HepG2 (cell line): ENCODE data around the gene MRPL51. TPM values are rescaled to one million over a fixed set of nuclear protein-coding genes. Genes with fewer than 3 reads are reported as not detected.

Source experiments
- polyA plus RNA-seq, 8 experiments: library from polyadenylated mRNA; depleted of rRNA in 3 of 8; stranded (reverse) in 7 of 8; unstranded in 1 of 8; fragments of >200 nt; fragmentation: Illumina TruSeq in 4 of 8; extraction: Trizol in 4 of 8; gene quantifications; 2 replicates each; pipeline versions ENCODE4 v1.2.1 to v1.2.3, GENCODE V29; 2011 to 2016; ENCODE audit warnings: low read depth in 4 of 8, missing spikeins in 1 of 8, mixed read lengths in 1 of 8; ENCODE audit not compliant: insufficient read depth in 1 of 8
- total RNA-seq, 5 experiments: library from RNA; depleted of rRNA; stranded (reverse); fragments of >200 nt; fragmentation: Illumina TruSeq; extraction: Trizol; gene quantifications; 2 replicates each; pipeline ENCODE4 v1.2.3, GENCODE V29; 2016; ENCODE audit warnings: low read depth in 1 of 5

Gene MRPL51
- total and polyA plus RNA-seq, 2 of the 13 experiments (the other 11 are each of a cell fraction or from before 2014, with no cell fraction given) = 64.8 to 278 TPM

Other genes starting within 250 kb of the MRPL51 start
- 13.1 and 18.9 TPM in 2 replicates for gene PLEKHG6, start 182.6 kb downstream of the MRPL51 start, total RNA-seq (2016; rRNA removed; fragmentation: Illumina TruSeq; extraction: Trizol)
- 17.0 and 26.8 TPM in 2 replicates for gene PLEKHG6, start 182.6 kb downstream of the MRPL51 start, polyA plus RNA-seq (2011; rRNA removed)
- gene TNFRSF1A, start 151.2 kb downstream of the MRPL51 start, total RNA-seq (2016; rRNA removed; fragmentation: Illumina TruSeq; extraction: Trizol) = 21.9 and 41.5 TPM in 2 replicates
- gene TNFRSF1A, start 151.2 kb downstream of the MRPL51 start, polyA plus RNA-seq (2011; rRNA removed) = 41.4 and 61.2 TPM in 2 replicates
- gene SCNN1A, start 117.7 kb downstream of the MRPL51 start, total RNA-seq (2016; rRNA removed; fragmentation: Illumina TruSeq; extraction: Trizol) = 0.63 and 1.5 TPM in 2 replicates
- 14.6 and 32.8 TPM in 2 replicates for gene SCNN1A, start 117.7 kb downstream of the MRPL51 start, polyA plus RNA-seq (2011; rRNA removed)
- 12.1 and 34.8 TPM in 2 replicates for gene LTBR, start 109.1 kb downstream of the MRPL51 start, total RNA-seq (2016; rRNA removed; fragmentation: Illumina TruSeq; extraction: Trizol)
- 31.4 and 39.0 TPM in 2 replicates for gene LTBR, start 109.1 kb downstream of the MRPL51 start, polyA plus RNA-seq (2011; rRNA removed)
- gene CD27, start 48.3 kb downstream of the MRPL51 start, total RNA-seq (2016; rRNA removed; fragmentation: Illumina TruSeq; extraction: Trizol) = not detected in 2 replicates
- 0.12 and 0.18 TPM in 2 replicates for gene CD27, start 48.3 kb downstream of the MRPL51 start, polyA plus RNA-seq (2011; rRNA removed)
- 3.2 and 10.0 TPM in 2 replicates for gene TAPBPL, start 41.2 kb downstream of the MRPL51 start, total RNA-seq (2016; rRNA removed; fragmentation: Illumina TruSeq; extraction: Trizol)
- gene TAPBPL, start 41.2 kb downstream of the MRPL51 start, polyA plus RNA-seq (2011; rRNA removed) = 14.0 and 14.5 TPM in 2 replicates
- 0.45 and 2.5 TPM in 2 replicates for gene VAMP1, start 22.6 kb downstream of the MRPL51 start, total RNA-seq (2016; rRNA removed; fragmentation: Illumina TruSeq; extraction: Trizol)
- 7.4 and 8.0 TPM in 2 replicates for gene VAMP1, start 22.6 kb downstream of the MRPL51 start, polyA plus RNA-seq (2011; rRNA removed)
- gene NCAPD2, start 840 bp upstream of the MRPL51 start, total RNA-seq (2016; rRNA removed; fragmentation: Illumina TruSeq; extraction: Trizol) = 65.6 and 100 TPM in 2 replicates
- 42.8 and 51.1 TPM in 2 replicates for gene NCAPD2, start 840 bp upstream of the MRPL51 start, polyA plus RNA-seq (2011; rRNA removed)
- gene GAPDH, start 41.3 kb upstream of the MRPL51 start, total RNA-seq (2016; rRNA removed; fragmentation: Illumina TruSeq; extraction: Trizol) = 3,038 and 4,052 TPM in 2 replicates
- 12,395 and 12,722 TPM in 2 replicates for gene GAPDH, start 41.3 kb upstream of the MRPL51 start, polyA plus RNA-seq (2011; rRNA removed)
- gene IFFO1, start 62.8 kb upstream of the MRPL51 start, total RNA-seq (2016; rRNA removed; fragmentation: Illumina TruSeq; extraction: Trizol) = 7.0 and 12.8 TPM in 2 replicates
- gene IFFO1, start 62.8 kb upstream of the MRPL51 start, polyA plus RNA-seq (2011; rRNA removed) = 14.6 and 18.3 TPM in 2 replicates
- gene NOP2, start 75.0 kb upstream of the MRPL51 start, total RNA-seq (2016; rRNA removed; fragmentation: Illumina TruSeq; extraction: Trizol) = 50.0 and 56.7 TPM in 2 replicates
- 47.3 and 52.9 TPM in 2 replicates for gene NOP2, start 75.0 kb upstream of the MRPL51 start, polyA plus RNA-seq (2011; rRNA removed)
- gene CHD4, start 114.1 kb upstream of the MRPL51 start, total RNA-seq (2016; rRNA removed; fragmentation: Illumina TruSeq; extraction: Trizol) = 148 and 156 TPM in 2 replicates
- gene CHD4, start 114.1 kb upstream of the MRPL51 start, polyA plus RNA-seq (2011; rRNA removed) = 76.2 and 82.8 TPM in 2 replicates
- gene LPAR5, start 142.7 kb upstream of the MRPL51 start, total RNA-seq (2016; rRNA removed; fragmentation: Illumina TruSeq; extraction: Trizol) = 0.07 and 0.09 TPM in 2 replicates
- 0.17 and 0.32 TPM in 2 replicates for gene LPAR5, start 142.7 kb upstream of the MRPL51 start, polyA plus RNA-seq (2011; rRNA removed)
- gene ACRBP, start 154.2 kb upstream of the MRPL51 start, total RNA-seq (2016; rRNA removed; fragmentation: Illumina TruSeq; extraction: Trizol) = not detected in 2 replicates
- 0.37 and 0.46 TPM in 2 replicates for gene ACRBP, start 154.2 kb upstream of the MRPL51 start, polyA plus RNA-seq (2011; rRNA removed)
- 12.7 and 14.4 TPM in 2 replicates for gene ING4, start 169.9 kb upstream of the MRPL51 start, total RNA-seq (2016; rRNA removed; fragmentation: Illumina TruSeq; extraction: Trizol)
- 32.4 and 34.2 TPM in 2 replicates for gene ING4, start 169.9 kb upstream of the MRPL51 start, polyA plus RNA-seq (2011; rRNA removed)
- 23.6 and 24.1 TPM in 2 replicates for gene ZNF384, start 196.1 kb upstream of the MRPL51 start, total RNA-seq (2016; rRNA removed; fragmentation: Illumina TruSeq; extraction: Trizol)
- 54.3 and 55.3 TPM in 2 replicates for gene ZNF384, start 196.1 kb upstream of the MRPL51 start, polyA plus RNA-seq (2011; rRNA removed)
- not detected in 2 replicates for gene PIANP, start 207.6 kb upstream of the MRPL51 start, total RNA-seq (2016; rRNA removed; fragmentation: Illumina TruSeq; extraction: Trizol)
- gene PIANP, start 207.6 kb upstream of the MRPL51 start, polyA plus RNA-seq (2011; rRNA removed) = not detected in 2 replicates
- 38.0 and 40.0 TPM in 2 replicates for gene COPS7A, start 230.8 kb upstream of the MRPL51 start, total RNA-seq (2016; rRNA removed; fragmentation: Illumina TruSeq; extraction: Trizol)
- gene COPS7A, start 230.8 kb upstream of the MRPL51 start, polyA plus RNA-seq (2011; rRNA removed) = 71.4 and 73.6 TPM in 2 replicates